ENCODE measurements around the gene FNBP1.

- TF ChIP-seq EZH2phosphoT487 (IDR thresholded peaks at IDR 0.05) = no peak
- no peak for TF ChIP-seq CTCF (IDR thresholded peaks at IDR 0.05)
- TF ChIP-seq EZH2 (IDR thresholded peaks at IDR 0.05) = no peak
Observed at GRCh38 chr9:129994882-129995281, 48.1 kb downstream of the FNBP1 start.
